H1 (cell line): ENCODE results near the gene PPY. TPM values are rescaled to one million over a fixed set of nuclear protein-coding genes. Genes with fewer than 3 reads are reported as not detected.

Source experiments
- ATF2 ChIP-seq: IDR thresholded peaks from 2 replicates; pipeline ENCODE4 v1.6.1; 2012; ENCODE audit warnings: low read length, inconsistent platforms
- CHD2 ChIP-seq: IDR thresholded peaks from 2 replicates; pipeline ENCODE4 v1.6.1; 2012; ENCODE audit warnings: low read length, improper control_type of control experiment
- RAD21 ChIP-seq, 2 experiments: IDR thresholded peaks in 1 of 2; conservative IDR thresholded peaks in 1 of 2; 2 replicates each; pipeline ENCODE4 v1.6.1; 2011; ENCODE audit warnings: low read depth in 2 of 2, low read length in 2 of 2, improper control_type of control experiment in 1 of 2, inconsistent platforms in 1 of 2, mild to moderate bottlenecking in 1 of 2, moderate library complexity in 1 of 2
- SP1 ChIP-seq: IDR thresholded peaks from 2 replicates; pipeline ENCODE4 v1.6.1; 2011; ENCODE audit warnings: low read depth, low read length
- SP2 ChIP-seq: IDR thresholded peaks from 2 replicates; pipeline ENCODE4 v1.6.1; 2012; ENCODE audit warnings: mild to moderate bottlenecking, low read length, inconsistent platforms
- polyA plus RNA-seq, 7 experiments: library from polyadenylated mRNA; depleted of rRNA in 3 of 7; stranded (reverse) in 5 of 7; unstranded in 2 of 7; fragments of >200 nt in 5 of 7; fragments of 200-250 nt in 2 of 7; gene quantifications; 1 replicate in 5 of 7; 2 replicates in 1 of 7; 4 replicates in 1 of 7; pipeline versions ENCODE4 v1.2.1 to v1.2.3, GENCODE V29; 2011 to 2013; ENCODE audit warnings: missing spikeins in 2 of 7, mixed read lengths in 2 of 7
- total RNA-seq: library from RNA; stranded (reverse); fragmentation: NEBNext Ultra II Directional; extraction: Animal tissue kit (Norgen Biotek cat#: 25700); gene quantifications from 2 replicates; pipeline ENCODE4 v1.2.1, GENCODE V29; 2021

PPY gene
- total and polyA plus RNA-seq, 2 of the 8 experiments (the other 6 are each of a cell fraction or from before 2014, with no cell fraction given), result 0.26 TPM; not detected in 1

DNA sequence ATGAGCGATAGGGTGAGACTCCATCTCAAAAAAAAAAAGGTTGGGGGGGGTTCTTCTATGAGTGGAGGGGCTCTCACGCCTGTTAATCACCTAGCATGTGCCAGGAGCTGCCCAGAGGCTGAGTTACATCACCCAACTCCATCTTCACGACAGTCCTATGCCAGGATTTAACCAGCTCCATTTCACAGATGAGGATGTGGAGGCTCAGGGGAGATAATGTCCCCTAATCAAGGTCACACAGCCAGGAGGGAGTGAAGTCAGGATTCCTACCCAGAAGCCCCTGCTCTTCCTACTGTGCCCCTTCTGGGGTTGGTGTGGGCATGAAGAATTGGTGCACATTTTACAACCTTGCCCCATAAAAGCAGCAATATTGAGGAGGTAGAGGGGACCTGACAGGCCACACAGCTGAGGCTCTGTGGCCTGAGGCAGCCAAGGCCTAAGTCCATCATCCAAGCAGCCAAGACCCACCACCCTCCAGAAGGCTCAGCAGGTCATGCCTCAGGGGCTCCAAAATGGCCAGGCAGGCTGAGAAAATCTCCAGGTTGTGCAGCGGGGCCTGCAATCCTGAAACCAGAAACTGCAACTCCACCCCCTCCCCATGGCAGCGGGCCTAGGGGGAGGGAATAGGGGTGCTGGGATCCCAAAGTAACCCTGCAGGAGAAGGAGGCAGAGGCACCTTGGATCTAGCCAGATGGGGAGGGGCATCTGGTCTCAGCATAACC, 6.9 kb downstream of the PPY start (continued):
- TF ChIP-seq SP2 (no peak), SP1 (no peak), ATF2 (no peak), CHD2 (no peak), RAD21 (IDR thresholded peaks at IDR 0.05 in 1 of 2, conservative IDR thresholded peaks at IDR 0.05 in 1 of 2; ENCODE audit: low read depth in 2 of 2, low read length in 2 of 2) (no peak)
